Suppressor macrophage treated with lipopolysaccharide for 4 hours (primary cell): ENCODE data around the gene THAP3.
"Not testable (repeated sequence)": the region's sequence is repeated elsewhere in the genome, so short reads cannot be mapped to it uniquely, and the experiment has no call there.

ENCODE experiments used
- DNase-seq: peaks from one replicate; pipeline ENCODE4 v3.0.0-alpha.2; 2020

The THAP3 gene

DNA sequence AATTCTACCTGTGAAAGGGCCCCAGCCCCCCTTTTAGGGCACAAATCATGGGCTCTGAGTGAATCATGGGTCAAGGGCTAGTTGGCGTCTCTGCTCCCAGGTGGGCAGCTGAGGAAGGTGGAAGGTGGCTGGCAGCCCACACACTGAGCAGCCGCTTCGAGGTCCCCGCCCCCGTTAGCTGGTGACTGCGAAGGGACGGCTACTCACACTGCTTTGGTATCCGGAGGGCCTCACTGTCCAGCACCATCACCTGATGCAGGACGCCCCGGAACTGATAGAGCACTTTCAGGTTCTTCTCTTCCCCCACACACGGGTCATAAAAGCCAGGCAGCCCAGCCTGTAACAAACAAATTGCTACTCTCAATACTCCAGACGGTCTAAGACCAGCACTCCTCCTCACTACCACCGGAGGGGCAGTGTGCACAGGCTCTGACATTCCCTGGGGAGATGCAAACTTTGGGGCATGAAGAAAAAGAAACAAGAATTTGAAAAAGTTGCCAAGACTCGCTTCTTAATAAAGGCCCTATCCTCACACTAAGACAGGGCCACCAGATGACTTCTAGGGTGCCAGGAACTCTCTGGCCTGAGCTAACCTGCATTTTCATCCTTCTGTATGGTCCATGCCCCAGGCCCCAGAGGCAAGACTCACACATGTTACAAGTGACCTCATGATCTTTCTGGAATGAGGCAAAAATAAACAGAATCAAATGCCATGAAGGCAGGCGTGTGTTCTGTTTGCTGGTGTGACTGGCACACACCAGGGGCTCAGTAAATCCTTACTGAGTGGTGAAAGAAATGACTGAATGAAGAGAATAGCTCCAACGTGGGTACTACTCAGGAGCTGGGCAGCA, 11.5 kb downstream of the THAP3 start:
- no peak for DNase-seq

DNA sequence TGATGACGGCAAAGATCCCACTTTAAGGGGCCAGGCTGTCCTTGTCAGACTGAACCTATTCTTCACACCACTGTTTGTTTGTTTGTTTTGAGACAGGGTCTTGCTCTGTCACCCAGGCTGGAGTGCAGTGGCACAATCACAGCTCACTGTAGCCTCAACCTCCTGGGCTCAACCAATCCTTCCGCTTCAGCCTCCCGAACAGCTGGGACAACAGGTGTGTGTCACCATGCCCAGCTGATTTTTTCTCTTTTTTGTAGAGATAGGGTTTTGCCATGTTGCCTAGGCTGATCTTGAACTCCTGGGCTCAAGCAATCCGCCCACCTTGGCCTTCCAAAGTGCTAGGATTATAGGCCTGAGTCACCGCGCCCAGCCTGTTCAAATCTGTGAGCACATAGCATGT, 12.1 kb downstream of the THAP3 start:
- DNase-seq = not testable (repeated sequence)

DNA sequence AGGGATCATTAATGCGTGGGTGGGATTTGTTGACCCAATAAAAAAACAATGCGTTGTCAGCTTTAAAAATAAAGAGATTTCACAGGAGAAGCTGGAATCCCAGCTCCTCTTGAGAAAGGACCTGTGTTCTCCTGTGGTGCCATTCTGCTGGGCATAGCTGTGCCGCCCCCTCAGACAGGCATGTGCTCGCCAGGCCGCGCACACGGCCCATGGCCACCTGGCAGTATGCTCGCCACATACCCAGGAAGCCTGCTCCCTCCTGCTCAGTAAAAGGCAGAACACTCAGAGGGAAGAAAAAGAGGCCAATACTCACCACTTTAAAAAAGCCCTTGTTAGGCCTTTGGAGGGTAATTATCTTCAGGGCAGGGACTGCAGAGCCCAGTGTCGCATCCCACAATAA, 13.1 kb downstream of the THAP3 start:
- no peak for DNase-seq

DNA sequence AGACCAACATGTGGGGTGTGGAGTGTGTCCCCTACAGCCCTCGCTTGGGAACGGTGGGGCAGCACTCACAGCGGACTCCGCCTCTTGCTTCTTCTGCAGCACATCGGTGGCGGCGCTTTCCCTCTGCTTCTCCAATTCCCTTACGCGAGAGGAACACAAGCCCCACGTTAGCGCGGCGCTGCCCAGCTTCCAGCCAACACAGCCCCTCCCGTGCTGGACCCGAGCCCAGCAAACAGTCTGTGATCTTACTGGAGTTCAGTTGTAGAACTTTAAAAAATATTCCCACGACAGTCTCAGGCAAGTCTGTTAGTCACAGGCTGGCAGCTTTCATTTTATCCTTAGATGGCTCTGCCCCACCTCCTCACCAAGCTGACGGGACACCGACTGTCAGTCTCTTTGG, 13.6 kb downstream of the THAP3 start:
- DNase-seq = no peak

DNA sequence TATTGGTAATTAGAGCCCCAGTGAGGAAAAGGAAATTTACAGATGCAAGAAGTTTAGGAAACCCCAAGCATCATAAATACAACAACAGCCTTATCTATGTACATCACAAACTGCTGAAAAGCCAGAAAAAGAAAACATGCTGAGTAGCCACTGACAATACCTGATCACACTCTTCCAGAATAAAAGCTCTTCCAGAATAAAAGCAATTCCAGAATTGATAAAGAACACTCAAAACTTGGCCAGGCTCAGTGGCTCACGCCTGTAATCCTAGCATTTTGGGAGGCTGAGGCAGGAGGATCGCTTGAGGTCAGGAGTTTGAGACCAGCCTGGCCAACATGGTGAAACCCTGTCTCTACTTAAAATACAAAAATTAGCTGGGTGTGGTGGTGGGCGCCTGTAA, 16.2 kb downstream of the THAP3 start:
- DNase-seq = not testable (repeated sequence)

DNA sequence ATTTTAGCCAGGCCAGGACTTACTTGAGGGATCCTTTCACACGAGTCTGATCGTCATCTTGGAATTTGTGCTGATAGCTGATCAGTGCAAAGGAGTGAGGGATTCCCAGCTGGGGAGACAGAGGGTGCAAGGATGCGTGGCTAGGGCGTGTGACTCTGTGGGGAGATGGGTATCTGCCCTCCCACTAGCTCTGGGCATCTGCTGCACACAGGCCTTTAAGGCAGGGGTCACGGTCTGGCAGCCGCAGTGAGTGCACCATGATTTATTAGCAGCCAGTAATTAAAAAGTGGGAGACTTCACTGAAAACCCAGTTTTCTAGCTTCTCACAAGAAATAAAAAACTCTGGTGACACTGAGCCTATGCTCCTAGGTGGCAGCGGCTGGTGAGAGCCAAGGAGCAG, 20.4 kb downstream of the THAP3 start:
- DNase-seq = no peak

DNA sequence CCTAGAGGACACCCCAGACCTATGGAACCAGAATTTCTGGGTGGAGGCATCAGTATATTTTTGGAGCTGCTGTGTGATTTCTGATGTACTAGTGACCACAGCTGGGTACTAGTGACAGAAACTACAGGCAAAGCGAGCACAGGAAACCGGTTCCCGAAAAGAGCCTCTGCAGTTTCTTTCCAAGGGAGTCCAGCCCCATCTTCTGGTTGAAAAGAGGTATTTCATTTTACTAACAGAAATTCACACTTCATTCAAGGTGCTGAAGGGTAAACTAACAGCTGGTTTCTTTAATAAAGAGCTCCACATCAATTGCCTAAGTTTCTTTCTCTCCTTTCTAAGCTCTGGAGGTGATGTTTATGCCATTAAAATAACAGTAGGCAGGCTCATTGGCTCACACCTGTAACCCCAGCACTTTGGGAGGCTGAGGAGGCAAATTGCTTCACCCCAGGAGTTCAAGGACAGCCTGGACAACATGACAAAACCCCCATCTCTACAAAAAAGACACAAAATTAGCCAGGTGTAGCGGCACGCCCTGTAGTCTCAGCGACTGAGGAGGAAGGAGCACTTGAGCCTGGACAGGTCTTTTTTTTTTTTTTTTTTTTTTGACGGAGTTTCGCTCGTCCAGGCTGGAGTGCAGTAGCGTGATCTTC, 22.0 kb downstream of the THAP3 start:
- peak; percentile 45 for DNase-seq

DNA sequence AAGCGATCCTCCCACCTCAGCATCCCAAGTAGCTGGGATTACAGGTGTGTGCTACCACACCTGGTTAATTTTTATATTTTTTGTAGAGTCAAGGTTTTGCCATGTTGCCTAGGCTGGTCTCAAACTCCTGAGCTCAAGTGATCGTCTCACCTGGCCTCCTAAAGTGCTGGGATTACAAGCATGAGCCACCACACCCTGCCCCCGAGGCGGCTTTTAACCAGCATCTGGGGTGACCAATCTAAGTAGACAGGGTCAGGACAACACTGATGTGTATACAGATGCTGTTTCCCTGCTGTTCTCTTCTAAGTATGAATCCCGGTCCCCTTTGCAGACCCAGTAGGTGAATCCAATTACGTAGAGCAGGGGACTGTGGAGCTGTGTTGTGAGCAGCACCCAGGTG, 23.9 kb downstream of the THAP3 start:
- DNase-seq = no peak

DNA sequence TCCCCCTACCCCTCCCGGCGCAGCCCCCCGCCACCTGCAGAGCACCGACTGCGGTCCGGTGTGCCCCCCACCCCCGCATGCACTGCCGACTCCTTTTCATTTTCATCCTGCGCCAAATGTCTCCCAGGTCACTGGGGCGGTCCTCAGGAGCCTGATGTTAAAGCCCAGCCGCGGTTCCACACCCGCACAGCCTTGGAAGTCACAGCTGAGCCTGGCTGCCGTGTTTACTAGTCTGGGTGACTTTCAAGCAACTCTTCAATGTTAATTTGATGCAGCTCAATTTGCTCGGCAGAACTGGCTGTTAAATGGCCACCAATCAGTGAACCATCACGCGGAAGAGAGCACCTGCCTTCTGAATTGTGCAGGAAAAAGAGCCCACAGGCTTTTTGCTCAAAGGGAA, 27.2 kb downstream of the THAP3 start:
- no peak for DNase-seq

DNA sequence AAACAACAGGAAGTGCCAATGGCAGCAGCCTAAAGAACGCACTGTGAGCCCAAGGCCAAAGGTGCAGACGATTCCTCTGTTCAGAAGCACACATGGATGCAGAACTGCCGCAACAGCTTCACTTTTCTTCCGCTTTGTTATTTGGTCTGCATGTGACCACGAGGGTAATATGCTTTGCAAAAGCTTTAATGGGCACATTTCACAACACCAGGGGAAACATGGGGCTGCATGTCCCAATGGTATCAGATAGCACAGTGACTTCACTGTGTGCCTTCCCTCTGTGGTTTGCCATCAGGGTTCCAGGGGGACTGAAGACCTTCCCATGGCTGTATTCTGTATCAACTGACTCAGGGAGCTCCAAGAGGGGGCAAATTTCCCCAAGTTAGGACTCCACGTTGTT, 28.3 kb downstream of the THAP3 start:
- no peak for DNase-seq

DNA sequence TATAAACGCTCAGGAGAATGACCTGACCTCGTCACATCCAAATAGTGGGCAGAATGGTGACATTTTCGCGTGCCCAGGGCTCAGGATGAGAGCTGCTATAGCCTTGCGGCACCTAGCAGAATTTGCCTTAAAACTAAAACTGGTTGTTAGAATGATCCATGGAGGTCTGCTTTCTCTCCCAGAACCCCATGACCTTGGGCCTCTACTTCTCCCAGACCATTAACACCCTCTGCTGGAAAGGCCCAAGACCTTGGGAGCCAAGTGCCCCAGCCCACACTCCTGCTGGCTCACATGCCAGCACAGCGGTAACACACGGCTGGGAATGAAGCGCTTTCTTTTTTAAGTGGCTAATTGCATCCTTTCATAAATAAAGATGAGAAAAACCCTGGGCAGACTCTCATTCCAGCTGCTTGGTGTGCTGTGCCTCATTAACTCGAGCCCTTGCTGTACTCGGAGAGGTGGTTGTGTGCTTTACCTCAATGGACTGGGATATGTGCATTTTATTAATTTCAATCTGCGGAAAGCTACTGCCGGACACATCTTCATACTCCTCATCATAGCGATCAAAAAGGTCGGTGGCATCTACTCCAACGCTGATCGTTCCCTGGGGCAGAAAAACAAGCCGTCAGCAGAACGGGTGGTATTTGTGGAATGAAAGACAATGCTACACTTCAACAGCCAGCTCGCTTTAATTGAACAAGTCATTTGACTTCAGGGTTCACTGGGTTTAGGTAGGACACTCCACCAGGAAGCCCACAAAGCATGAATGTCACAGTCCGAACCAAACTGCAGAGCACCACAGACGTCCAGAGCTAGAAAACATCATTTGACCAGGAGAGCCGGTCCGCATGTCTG, 29.0 kb downstream of the THAP3 start:
- no peak for DNase-seq

DNA sequence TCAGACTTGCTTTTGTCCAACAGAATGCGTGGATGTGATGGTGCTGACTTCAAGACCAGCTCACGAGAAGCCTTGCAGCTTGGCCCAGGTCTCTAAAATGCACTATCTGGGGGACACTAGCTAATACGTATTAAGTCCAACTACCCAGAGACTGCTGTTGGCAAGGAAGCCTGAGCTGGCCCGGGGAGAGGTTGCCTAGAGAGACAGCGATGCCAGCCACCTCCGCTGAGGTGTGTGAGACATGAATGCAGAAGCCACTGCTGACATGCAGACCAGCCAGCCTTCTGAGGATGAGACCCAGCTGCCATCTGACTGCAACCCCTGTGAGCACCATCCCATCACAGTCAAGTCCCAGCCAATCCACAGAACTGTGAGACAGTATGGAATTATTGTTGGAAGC, 32.5 kb downstream of the THAP3 start:
- DNase-seq = no peak

DNA sequence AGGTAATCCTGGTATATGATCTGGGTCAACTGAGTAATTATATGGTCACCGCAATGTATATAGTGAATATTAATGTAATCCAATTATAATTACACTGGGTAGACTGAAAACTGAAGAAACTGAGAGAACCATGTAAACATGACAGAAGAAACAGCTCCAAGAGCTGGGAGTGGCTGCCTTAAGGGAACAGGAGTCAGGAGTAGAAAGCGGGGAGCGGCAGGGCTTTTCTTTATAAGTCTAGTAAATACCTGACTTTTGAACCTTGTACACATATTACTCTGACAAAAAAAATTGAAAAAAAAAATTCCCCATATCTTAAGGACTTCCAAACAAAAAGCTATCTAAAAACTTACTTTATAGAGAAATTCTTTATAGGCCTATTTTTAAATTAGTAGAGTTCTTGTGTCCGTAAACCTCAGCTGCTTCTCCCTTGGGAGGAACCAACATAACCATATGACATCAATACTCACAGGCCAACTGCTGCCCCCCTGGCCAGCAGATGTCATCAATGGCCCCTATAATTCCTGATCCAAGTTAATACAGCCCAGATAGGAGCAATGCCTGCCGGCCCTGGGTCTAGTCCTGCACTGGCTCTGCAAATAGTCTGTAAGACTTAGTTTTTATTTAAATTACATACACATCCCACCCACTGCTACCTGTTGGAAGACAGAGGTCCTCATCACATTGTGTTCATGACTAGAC, 33.8 kb downstream of the THAP3 start:
- no peak for DNase-seq

DNA sequence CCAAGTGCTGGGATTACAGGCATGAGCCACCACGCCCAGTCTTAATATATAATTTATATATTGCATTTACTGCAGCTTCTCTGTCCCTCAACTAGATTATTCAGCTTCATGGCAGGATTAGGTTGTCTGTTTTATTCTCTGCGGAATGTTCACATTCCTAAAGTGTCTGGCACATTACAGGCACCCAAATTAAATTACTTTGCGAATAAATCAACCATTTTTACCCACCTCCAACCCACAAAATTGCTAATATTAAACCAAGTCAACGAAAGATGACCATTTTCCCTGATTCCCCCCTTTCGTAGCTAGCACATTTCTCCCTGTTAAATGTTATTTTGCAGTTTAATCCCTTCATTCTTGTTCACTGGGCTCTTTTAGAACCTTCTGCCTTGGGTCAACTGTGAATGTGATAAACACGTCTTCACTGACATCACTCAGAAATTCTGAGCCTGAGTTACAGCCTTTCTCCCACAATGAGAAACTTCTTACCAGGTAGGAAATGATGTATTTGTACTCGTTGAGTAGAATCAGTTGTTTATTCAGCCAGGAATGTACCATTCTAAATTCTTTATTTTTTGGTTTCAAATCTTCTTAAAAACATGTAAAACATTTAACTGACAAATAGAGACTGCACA, 35.9 kb downstream of the THAP3 start:
- no peak for DNase-seq

DNA sequence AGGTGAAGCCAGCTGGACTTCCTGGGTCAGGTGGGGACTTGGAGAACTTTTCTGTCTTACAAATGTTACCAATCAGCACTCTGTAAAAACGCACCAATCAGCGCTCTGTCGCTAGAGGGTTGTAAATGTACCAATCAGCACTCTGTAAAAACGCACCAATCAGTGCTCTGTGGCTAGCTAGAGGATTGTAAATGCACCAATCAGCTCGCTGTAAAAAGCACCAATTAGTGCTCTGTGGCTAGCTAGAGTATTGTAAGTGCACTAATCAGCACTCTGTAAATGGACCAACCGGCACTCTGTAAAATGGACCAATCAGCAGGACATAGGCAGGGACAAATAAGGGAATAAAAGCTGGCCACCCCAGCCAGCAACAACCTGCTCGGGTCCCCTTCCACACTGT, 37.8 kb downstream of the THAP3 start:
- DNase-seq = not testable (repeated sequence)

DNA sequence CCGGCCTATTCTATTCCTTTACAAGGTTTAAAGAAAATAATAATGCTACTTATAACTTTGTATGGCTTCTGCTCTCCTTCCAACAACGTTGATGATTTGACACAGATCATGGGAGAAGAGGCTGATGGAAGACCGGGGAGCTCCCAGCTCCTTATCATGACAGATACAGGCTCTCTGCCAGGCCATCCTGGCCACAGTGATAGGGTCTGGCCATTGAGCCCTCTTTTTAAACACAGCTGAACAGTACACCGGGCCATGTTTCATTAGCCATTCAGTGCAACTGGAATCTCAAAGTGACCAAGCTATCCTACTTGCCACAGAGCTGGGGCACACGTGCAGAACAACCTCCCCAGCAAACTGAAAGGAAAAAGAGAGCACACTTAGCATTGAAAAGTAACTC, 42.0 kb downstream of the THAP3 start:
- DNase-seq = no peak

DNA sequence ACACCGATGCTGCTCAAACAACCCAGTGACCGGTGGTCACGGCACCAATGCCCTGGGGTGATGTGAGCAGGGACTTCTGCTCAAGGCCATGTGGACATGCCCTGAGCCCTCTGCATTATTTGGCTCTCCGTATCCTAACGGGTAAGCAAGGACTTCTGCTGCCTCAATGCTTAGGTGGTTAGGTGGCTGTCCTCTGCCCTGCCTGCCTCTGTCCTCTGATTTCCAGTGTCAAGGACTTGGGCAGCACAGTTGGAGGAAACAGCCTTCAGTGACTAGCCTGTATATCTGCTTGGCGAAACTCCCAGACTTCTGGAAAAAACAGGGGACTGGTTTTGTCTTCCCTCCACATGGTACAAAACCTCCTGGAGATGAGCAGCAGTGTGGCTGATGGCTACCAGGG, 42.5 kb downstream of the THAP3 start:
- DNase-seq = no peak

DNA sequence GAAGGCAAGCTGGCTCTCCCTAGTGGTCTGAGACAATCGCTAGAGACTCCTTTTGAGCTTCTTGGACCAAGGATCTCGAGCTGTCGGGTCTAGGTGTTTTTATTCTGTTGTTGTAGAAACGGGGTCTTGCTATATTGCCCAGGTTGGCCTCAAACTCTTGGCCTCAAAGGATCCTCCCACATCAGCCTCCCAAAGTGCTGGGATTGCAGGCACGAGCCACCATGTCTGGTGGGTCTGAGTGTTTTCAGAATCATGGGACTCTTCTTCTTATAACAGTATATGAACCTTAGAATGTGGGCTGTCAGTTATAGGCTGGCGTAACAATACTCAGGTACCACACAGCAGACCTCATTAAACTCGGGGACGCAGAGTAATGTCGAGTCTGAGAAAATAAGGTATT, 43.8 kb downstream of the THAP3 start:
- DNase-seq = no peak

DNA sequence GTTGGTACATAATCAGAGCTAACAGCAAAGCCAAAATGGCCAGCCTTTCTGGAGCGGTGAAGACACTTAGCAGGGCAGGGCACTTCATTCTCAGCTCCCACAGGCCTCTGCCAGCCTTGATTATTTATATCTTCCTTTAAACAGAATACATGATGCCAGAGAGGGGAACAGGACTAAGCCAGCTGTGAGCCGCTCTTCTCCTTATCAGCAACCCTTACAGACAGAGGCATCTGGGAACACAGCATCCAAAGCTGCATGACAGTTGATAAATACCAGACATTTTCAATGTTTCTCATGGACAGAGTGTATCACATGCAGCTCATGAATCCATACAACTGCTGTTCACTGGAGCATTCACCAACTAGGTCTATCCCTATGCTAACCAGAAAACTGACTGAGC, 47.9 kb downstream of the THAP3 start:
- no peak for DNase-seq

DNA sequence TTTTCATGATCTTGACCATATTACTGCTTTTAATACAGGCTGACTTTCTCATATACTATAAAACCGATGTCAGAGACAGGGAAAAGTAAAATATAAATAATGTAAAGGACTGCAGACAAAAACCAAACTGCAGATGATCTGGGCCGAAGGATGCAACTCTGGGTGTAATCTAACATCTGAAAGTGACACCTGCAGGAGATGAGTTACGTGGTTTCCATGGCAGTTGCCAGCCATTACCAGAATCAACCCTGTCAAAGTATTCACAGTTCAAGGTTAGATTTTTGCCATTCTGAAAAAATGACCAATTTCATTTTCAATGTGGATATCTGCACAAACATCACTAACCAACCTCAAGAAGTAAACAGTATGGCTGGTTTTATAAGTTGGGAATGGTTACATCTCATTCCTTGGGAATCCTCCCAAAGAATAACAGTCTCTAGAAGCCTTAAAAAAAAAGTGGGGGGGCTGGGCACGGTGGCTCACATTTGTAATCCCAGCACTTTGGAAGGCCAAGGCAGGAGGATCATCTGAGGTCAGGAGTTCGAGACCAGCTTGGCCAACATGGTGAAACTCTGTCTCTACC, 49.2 kb downstream of the THAP3 start:
- DNase-seq = no peak

DNA sequence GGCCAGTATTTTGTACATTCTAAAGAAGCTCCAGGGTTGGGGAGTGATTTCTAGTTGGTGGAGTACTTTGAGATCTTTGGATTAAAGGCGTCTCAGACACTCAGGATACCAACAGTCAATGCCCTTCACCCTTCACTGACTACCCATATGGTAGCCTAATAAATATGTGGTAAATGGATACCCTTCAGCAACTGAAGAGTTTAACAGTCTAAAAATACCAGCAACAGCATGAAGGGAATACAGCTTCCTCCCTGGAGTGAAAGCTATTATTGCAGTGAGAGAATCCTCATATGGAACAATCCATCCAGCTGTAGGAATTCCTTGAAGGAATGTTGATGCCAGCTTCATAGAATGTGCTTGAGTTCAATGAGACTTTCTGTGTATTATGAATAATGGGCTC, 50.1 kb downstream of the THAP3 start:
- DNase-seq = no peak

DNA sequence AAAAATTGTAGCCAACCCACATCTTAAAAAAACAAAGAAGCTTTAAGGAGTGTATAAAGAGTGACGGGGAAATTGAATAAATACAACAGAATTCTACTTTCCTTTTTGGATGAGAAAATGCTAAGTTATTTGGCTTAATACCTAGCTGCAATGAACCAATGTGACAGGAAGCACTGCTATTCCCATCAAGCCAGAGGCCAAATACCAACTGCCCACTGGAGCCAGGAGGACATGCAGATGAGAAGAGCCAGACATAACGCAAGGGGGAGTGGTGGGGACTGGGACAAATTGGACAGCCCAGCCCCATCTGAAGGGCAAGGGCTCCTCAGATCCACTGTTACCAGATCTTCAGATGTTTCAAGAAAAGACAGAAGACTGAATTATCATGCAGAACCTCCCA, 51.3 kb downstream of the THAP3 start:
- no peak for DNase-seq
